Measurements from ENCODE around the gene MTARC1. TPM values are rescaled to one million over a fixed set of nuclear protein-coding genes. Genes with fewer than 3 reads are reported as not detected.
A peak's percentile ranks its signal among the peaks of the same experiment; 100 is the strongest.

Gene MTARC1
- total and polyA plus RNA-seq, 11 donors: 2.3 to 22.8 (median 6.4) TPM

DNA sequence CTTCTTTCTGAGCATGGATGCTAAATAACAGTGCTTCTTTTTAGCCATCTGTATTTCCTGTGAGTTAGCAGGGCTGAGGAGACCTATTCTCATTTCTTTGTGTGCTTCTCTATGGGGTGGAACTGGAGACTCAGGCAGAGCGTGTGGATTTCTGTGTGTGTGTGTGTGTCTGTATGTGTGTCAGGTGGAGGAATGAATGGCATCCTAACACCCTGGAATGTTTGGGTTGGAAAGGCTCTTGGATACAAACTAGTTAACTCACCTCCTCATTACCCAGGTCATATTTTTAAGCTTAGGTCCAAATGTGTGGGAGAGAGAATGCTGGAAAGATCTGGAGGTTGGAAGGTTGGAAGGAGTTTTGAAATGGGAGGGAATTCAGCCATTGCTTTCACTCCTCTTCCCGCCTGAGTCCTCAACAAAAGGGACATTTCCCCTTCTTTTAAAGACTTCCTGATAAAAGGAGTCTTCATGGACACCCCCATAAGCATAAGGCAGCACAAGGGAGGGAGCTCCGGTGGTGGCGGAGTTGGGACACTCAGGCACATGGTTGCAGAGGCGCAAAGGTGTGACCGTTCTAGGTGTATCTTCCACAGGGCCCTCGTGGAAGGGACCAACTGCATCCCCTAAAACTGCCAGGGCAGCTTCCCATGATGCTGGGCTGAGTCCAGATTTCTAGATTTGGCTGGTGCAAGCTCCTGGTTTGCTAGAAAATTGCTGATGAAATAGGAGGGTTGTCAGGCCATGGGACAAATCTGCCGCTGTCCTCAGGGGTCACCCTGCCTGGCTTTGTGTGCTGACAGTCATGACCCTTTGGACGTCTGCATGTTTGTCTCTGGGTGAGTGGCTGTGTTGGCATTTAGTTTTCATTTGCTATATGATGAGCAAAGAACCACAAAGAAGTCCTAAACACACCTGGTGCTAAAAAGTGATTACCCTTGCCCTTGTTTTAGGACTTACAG lies 37.6 kb downstream of the MTARC1 start:
- ATAC-seq: no peak

GRCh38 chr1:220825819-220826551 lies 39.3 kb downstream of the MTARC1 start:
- 42 to 48% (median 45%) methylated on average over 6 of the region's 6 CpGs for WGBS, 4 donors
- DNase-seq: peak in 1 of 5 donors; percentile 39
- intact Hi-C loops (cut with DNase I): no loop called here
- H3K36me3 ChIP-seq: no peaks in the 10 kb centered on the region
- no peaks in the 10 kb centered on the region for H3K9me3 ChIP-seq
- ATAC-seq: no peak
- H3K4me1 ChIP-seq: peaks cover 0 to 36% (median 12%) of the 10 kb centered on the region in 12 donors
- H3K27me3 ChIP-seq: no peaks in the 10 kb centered on the region
- H3K27ac ChIP-seq: no peak overlapping the region
- H3K4me3 ChIP-seq: no peak overlapping the region
- TF ChIP-seq, protein P1, sequence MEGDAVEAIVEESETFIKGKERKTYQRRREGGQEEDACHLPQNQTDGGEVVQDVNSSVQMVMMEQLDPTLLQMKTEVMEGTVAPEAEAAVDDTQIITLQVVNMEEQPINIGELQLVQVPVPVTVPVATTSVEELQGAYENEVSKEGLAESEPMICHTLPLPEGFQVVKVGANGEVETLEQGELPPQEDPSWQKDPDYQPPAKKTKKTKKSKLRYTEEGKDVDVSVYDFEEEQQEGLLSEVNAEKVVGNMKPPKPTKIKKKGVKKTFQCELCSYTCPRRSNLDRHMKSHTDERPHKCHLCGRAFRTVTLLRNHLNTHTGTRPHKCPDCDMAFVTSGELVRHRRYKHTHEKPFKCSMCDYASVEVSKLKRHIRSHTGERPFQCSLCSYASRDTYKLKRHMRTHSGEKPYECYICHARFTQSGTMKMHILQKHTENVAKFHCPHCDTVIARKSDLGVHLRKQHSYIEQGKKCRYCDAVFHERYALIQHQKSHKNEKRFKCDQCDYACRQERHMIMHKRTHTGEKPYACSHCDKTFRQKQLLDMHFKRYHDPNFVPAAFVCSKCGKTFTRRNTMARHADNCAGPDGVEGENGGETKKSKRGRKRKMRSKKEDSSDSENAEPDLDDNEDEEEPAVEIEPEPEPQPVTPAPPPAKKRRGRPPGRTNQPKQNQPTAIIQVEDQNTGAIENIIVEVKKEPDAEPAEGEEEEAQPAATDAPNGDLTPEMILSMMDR (IDR thresholded peaks at IDR 0.05): no peak
- no peak for TF ChIP-seq POLR2A (IDR thresholded peaks at IDR 0.05)

More for the DNA sequence above, 37.6 kb downstream of the MTARC1 start:
- 91 to 94% (median 93%) methylated on average over 9 of the region's 9 CpGs for WGBS, 4 donors
- Histone ChIP-seq H3K4me1 (peaks cover 0 to 26% (median 8%) of the 10 kb centered on the region in 12 donors), H3K27ac (peak overlapping the region in 1 of 12 donors; percentile 5), H3K9me3 (peaks cover 0 to 3% (median 0%) of the 10 kb centered on the region in 12 donors), H3K27me3 (no peaks in the 10 kb centered on the region), H3K36me3 (no peaks in the 10 kb centered on the region), H3K4me3 (no peak overlapping the region)
- DNase-seq: no peak
- intact Hi-C loops (cut with DNase I): no loop called here
- TF ChIP-seq, protein P1 (IDR thresholded peaks at IDR 0.05): no peak
- no peak for TF ChIP-seq POLR2A (IDR thresholded peaks at IDR 0.05)

- Histone ChIP-seq H3K27me3 (no peaks in the 10 kb centered on the region), H3K9me3 (no peaks in the 10 kb centered on the region), H3K36me3 (no peaks in the 10 kb centered on the region), H3K4me1 (peaks cover 0 to 36% (median 12%) of the 10 kb centered on the region in 12 donors), H3K27ac (no peak overlapping the region), H3K4me3 (no peak overlapping the region)
- intact Hi-C loops (cut with DNase I): no loop called here
- DNase-seq (no peak), ATAC-seq (no peak)
- WGBS, 4 donors: 86 to 92% (median 88%) methylated on average over 5 of the region's 5 CpGs
- TF ChIP-seq POLR2A (IDR thresholded peaks at IDR 0.05): no peak
These were observed 40.0 kb downstream of the MTARC1 start for GRCh38 chr1:220826729-220827128.

- Histone ChIP-seq H3K9me3 (no peaks in the 10 kb centered on the region), H3K27ac (no peak overlapping the region), H3K36me3 (no peaks in the 10 kb centered on the region), H3K4me3 (no peak overlapping the region), H3K27me3 (no peaks in the 10 kb centered on the region), H3K4me1 (peaks cover 0 to 36% (median 12%) of the 10 kb centered on the region in 12 donors)
- peak in 1 of 4 donors; percentile 36 for ATAC-seq
- intact Hi-C loops (cut with DNase I): no loop called here
- DNase-seq: no peak
- TF ChIP-seq, protein P1 (IDR thresholded peaks at IDR 0.05): no peak
- TF ChIP-seq POLR2A (IDR thresholded peaks at IDR 0.05): no peak
- 53 to 63% (median 57%) methylated on average over 4 of the region's 4 CpGs for WGBS, 4 donors
These were observed 40.9 kb downstream of the MTARC1 start for GRCh38 chr1:220827445-220828178.

Measured in heart left ventricle (tissue), 16 donors.